HG03108 (cell line): Measurements from ENCODE around the gene GCGR.

Experiments used
- ATAC-seq: cut with Tn5 transposase; IDR thresholded peaks from one replicate; pipeline ENCODE4 v1.9.1; 2021; ENCODE audit warnings: moderate library complexity; ENCODE audit not compliant: unreplicated experiment

The GCGR gene

DNA sequence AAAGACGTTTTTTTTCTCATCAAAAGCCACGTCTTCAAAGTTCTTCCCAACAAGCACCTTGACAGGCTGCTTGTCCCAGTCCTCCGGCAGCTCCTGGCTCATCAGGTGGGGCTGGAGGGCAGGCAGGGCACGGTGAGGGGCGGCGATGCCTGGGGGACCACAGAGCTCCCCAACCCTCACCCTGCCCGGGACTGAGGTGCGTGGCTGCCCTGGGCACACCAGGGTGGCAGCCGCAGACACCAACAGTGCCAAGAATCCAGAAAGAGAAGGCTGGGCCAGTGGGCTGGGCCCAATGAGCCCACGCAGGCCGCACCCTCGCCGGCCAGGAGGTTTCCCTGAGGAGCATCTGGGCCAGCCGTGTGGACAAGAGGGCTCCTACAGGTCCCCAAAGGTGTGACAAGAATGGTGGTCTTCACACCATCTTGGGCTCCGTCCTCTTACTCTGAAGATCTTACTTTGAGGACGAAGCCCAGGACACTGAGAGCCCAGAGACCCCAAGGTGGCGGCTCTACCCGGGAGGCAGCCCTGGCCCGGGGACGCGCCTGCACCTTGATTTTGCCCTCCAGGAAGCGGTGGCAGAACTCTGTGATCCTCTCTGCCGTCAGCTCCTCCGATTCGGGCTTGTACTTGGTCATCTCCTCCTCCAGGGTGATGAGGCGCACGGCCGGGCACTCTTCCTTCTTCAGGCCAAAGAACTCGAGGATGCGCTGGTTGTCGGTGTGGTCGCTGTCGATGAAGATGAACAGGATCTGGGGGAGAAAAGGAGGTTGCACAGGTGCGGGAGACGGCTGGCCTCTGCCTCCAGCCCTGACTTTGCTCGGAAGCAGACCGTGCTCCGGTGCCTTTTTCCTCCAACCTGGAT, 42.2 kb downstream of the GCGR start:
- ATAC-seq = no peak

DNA sequence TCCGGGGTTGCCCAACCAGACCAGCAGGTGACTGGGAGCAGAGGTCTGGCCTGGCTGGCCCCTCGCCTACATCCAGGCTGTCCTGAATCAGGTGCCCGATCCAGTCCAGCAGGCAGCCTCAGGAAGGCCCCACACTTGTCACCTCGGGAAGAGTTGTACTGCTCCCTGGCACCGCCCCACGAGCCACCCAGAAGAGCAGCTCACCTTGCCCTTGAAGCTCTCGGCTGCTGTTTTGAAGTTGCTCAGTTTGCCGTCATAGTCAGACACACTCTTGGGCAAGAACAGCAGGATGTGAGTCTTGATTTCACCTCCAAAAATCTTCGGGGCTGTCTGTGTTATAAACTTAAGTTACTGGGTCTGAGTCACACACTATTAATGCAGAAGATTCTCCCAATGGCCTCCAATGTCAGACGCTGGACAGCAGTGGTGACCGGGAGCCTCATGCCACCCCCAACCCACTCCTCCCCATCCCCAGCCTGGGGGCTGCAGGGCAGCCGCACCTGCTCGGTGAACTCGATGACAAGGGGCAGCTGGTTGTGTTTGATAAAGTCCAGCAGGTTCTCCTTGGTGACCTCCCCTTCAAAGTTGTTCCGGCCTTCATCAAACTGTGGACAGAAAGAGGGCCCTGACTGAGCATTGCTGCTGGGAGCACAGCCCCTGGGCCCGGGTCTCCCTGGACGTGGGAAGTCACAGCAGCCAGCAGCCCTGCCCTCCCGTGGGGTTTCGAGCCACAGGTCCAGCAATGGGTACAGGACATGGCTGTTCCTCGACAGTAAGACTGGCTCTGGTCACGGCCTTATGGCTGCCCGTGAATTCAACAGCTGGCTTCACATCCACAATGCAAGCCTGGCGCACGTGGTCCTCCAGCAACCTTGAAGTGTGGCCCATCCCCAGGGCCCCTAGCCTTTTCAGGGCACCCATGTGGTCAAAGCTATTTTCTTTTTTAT, 43.1 kb downstream of the GCGR start:
- ATAC-seq = no peak

DNA sequence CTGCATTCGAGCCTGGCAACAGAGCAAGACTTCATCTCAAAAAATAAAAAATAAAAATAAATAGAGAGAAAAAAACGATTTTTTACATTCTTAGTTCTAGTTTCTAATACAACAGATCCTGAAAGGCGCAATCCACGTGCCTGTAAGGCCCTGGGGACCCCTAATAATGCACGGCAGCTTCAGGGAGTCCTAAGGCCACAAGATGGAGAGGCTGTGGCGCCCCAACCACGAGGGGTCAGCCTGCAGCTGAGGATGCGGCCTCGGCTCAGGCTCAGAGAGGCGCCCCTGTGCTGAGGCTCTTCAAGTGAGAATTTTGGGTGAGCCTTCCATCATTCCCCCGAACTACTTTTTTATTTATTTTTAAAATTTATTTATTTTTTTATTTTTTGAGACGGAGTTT, 45.5 kb downstream of the GCGR start:
- no peak for ATAC-seq

DNA sequence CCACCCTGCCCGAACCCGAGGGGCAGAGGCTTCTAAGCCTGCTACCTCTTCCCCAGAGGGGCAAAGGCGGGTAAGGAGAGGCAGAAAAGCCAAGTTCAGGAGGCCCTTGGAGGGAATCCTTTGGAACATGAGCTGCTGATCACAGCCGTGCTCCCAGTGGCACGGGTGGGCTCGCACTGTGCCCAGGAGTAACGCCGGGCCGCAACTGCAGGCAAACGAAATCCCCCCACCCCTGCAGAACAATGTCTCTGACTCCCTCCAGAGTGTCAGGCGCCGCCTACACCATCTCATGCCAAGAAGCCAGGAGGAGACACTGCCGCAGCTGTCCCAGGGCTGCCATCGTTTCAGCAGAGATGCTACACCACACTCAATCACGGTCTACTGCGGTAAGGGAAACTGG, 47.5 kb downstream of the GCGR start:
- ATAC-seq = no peak

DNA sequence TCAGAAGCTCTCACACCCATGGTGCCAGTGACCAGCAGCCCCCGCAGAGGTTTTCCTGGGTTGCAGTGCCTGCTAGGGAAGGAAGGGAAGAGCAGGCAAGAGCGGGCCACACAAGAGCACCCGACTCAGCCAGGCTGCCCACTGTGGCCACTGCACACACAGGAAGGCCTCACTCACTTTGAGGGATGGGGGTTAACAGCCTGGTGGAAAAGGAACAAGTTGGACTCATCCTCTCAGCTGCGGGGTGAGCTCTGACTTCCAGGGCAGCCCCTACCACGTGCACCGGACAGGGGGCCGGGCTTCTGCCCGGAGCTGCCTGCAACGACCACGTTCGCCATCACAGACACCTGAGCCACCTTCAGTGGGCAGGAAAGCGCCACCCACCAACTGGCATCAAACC, 48.3 kb downstream of the GCGR start:
- no peak for ATAC-seq

DNA sequence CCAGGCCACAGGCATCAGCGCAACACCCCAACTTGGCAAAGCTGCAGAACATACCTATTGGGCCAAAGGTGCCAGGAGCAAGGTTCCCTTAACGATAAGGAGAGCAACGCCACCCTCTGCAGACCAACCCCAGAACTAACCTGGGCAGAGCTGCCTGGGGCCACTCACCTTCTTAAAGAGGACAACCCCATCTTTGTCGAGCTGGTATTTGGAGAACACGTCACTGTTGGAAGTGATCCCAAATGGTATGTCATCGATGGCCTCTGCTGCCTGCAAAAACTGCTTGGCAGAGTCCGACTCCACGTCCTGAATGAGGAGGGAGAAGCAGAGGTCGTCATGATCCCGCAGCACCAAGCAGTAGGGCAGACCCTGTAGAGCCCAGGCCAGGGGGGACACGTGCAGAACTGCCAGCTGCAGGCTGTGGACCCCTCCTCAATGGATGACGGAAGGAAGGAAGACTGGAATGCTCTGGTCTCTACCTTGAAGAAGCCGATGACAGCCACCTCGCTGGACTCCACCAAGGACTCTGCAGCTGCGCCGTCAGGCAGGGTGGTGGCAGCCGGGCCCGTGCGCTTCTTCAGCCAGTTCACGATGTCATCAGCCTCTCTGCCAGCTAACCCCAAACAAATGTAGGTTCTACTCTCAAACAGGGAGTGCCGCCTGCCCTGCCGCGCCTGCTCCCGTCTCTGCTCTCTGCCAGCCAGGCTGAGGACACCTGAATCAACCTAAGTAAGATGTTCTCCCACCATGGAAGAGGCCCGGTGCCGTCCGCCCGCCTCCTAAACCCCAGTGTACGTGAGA, 51.2 kb downstream of the GCGR start:
- ATAC-seq = no peak

DNA sequence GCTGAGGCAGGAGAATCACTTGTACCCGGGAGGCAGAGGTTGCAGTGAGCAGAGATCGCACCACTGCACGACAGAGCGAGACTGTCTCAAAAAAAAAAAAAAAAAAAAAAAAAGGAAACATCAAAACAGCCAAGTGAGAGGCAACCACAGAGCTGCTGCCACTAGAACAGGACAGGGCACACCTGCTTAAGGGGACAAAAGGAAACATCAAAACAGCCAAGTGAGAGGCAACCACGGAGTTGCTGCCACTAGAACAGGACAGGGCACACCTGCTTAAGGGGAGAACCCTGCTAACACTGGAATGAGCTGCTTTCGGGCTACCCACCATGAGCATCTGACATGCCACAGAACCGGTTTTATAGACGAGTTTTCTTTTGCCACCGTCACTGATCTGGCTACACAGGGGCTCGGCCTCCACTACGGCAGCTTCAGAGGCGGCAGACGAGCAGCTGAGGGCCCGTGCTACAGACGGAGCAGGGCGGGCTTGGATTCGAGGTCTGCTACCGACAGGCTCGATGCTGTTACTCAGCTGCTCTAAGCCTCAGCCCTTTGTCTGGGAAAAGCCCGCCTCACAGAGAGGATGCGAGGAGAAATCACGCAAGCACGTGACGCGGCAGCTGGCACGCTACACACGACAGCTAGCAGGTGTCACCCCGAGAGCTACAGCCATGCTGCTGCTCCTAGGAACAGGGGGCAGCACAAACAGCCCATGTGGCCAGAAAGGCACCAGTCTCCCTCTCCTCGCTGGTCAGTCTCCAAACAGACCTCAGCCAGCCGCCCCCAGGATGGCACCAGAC, 54.4 kb downstream of the GCGR start:
- no peak for ATAC-seq

DNA sequence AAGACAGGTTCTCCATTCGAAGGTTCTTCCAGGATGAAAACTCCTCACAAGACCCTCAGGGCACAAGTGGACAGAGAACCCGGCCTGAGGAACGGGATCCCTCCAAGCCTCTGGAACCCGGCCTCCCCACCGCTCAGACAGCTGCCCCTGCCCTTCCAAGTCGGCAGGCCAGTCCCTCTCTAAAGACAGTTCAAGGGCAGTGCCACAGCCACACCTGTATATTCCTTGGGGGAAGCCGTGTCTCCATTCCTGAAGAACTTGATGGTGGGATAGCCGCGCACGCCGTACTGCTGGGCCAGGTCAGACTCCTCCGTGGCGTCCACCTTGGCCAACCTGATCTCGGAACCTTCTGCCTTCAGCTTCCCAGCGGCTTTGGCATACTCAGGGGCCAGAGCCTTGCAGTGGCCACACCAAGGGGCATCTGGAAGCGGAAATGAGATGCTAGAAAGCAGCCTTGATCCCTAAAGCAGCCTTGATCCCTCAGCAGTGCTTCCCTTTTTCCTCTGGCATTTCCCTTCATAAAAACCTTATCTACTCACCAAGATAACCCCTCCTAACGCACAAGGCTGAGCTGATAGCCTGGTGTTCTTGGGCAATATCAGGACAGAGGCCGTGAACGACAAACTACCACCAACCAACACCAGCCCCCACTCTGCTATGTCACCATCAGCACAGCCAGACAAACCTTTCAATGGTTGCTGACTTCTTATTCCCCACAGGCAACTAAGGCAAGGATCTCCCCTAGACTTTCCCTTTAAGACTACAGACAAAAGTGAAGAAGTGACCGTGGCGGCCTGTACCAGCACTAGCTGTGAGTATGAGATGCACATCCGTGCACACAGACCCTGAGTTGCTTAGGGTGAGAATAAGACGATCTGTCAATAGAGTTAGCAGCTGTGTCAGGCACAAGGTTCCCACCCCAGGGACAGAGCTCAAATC, 55.3 kb downstream of the GCGR start:
- ATAC-seq = no peak

DNA sequence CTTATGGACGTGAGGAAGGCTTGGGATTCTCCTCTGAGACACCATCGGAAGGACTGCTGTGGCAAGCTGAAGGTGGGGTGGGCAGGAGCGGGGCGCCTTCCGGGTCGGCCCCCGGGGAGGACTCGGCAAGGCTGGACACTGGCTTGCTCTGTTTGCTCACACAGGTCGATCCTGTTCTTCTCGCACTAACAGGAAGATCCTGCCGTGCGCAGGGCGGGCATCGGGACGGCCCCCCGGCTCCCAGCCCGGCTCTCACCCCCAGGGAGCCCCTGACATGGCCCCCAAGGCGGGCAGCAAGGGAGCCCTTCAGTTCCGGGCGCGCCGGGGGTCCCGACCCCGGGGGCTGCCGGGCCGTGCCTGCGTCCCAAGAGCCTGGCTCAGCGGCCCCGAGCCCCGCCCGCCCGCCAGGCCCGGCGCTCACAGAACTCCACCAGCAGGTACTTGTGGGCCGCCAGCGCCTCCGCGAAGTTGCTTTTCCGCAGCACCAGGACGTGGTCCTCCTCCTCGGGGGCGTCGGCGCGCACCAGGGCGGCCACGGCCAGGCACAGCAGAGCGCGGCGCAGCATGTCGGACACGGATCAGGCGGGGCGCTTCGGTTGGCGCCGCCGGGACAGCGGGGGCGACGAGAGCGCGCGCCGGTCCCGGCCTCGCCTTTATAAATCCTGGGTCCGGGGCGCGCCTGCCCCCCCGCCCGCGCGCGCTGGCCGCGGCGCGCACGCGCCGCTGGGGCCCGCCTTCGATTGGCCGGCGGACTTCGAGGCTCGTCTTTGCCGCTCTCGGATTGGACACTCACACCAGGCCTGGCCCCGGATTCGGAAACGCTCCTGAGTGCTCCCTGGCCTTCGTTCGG, 56.2 kb downstream of the GCGR start, which contains the start of gene P4HB:
P4HB (minus strand) TSS at position 630 of the 850 bp plus-strand sequence; CDS start at position 566, 64 bp downstream.
- ATAC-seq = peak; percentile 0

DNA sequence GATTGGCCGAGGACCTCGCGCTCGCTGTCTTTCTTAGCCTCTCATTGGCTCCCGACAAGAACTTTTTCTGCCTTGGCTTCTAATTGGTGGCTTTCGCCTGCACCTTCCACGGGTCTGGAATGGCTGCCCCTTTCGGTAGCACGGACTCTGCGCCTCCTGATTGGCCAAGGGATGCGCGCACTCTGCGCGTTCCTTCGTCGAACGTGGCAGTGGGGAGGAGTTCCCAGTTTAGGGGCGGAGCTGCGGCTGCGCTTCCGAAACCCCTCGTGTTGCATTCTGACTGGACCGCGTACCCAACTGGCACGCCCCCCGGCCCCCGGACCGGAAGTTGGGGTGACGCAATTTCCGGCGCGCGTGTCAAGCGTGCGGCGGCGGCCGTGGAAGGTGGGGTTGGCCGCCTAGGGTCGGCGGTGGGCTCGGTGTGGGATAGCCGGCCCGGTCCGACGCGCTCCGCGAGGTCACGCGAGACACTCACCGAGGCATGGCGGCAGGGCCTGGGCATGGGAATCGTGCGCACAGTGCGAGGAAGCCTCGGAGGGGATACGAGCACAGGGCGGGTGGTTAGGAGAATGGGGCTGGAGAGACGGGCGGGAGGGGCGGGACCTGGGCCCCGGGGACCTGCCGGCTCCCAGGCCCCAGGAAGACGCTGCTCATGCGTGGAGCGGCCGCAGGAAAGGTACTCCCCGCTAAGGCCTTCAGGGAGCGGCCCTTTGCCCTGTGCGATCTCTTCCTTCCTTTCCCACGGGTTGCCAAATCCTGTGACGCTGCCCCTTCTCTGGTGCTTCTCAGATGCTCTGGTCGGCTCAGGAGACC, 57.0 kb downstream of the GCGR start:
- ATAC-seq = peak; percentile 74

DNA sequence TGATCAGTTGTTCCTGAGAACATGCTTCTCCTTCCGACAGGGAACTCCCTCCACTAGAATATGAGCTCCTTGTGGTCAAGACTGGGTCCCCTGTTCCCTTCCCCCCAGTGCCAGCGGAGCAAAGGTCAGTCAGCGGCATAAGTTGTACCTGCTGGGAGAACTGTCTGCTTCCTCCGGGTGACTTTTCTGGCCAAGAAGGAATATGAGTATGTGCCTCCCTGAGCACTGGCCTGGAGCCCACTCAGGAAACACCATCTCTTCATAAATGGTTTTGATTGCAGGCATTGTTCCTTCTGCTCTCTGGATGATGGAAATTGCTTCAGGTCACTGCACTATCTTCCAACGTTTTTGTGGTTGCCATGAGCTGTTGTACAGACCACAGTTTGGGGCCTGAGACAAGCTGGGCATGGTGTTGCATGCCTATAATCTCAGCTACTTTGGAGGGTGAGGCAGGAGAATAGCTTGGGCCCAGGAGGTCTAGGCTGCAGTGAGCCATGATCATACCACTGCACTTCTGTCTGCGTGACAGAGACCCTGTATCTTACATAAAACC, 59.2 kb downstream of the GCGR start:
- ATAC-seq = no peak
